ENCODE results near the gene ADK.

GRCh38 chr10:74137992-74138391 is 13.0 kb upstream of the ADK start:
- TF ChIP-seq POLR2A (IDR thresholded peaks at IDR 0.05) (no peak), CTCF (IDR thresholded peaks at IDR 0.05 in 4 of 5, conservative IDR thresholded peaks at IDR 0.05 in 1 of 5) (no peak)
